Measurements from ENCODE around the gene MACROD2.

The MACROD2 gene

DNA sequence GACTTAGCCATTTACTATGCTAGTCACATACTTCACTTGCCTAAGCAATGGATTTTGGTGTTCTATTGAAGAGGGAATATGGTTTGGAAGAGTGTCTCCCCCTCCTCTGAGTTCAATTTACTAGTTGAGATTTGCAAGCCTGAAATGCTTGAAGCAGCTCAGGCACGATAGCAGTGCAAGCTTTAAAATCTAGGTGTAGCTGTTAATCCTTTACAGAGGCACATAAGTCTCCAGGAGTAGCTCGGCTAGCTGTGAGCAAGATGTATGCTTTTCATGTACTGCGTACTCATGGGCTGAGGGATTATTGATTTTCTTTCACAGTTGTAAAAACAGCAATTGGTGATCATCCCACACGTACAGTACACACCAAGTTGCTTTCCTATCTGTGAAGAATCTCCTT, 341.4 kb downstream of the MACROD2 start:
- no peak for DNase-seq (ENCODE audit: low read depth)

DNA sequence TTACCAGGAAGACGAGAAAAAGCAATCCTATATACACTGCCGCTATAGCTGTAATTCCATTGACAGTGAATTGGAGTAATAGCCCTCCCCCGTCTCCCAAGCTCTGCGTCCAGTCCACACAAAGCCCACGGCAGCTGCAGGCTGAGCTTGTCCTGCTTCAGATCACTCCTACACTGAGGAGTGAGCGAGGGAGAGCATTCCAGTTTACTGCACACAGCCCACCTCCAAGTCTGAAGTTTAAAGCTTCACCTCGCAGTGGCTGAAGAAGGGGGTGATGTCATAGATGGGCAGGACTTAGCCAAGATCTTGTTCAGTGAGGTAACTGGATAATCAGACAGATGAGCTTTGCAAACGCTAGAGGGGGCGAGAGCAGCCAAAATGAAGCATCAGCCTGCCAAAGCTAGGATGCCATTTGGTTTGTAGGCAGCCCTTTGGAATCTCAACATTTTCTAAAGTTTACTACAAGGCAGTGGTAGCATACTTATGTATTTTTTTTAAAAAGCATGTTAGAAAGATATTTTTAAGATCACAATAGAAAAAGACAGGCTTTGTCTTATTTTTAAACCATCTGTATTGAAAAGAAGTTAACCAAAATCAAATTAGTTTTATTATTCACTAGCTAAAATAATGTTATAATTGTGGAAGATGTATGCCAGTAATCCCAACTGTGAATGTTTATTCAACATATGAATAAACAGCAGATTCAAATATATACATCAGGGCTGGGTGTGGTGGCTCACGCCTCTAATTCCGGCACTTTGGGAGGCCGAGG, 342.3 kb downstream of the MACROD2 start, which contains the start of gene FLRT3:
TSS of gene FLRT3 (minus strand) at position 213 of the 772 bp plus-strand sequence. CDS start 10,106 bp downstream, outside the sequence.
- no peak for DNase-seq (ENCODE audit: low read depth)

DNA sequence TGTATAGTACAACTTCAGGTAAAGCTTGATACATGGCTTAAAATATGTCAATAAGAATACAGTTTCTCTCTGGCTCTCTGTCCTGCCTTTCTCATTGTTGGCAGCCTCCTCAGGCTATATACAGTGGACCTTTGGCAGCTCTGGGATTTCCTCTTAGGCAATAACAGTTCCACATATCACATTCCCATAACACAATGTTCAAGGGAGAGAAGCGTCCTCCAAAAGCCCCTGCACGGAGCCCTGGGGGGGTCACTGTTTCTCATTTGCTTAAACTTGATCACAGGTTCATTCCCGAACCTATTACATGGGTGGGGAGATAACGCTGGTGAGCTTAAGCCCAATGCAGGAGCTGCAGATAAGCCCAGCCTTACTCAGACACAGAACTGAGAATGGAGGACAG, 346.5 kb downstream of the MACROD2 start:
- no peak for DNase-seq (ENCODE audit: low read depth)

DNA sequence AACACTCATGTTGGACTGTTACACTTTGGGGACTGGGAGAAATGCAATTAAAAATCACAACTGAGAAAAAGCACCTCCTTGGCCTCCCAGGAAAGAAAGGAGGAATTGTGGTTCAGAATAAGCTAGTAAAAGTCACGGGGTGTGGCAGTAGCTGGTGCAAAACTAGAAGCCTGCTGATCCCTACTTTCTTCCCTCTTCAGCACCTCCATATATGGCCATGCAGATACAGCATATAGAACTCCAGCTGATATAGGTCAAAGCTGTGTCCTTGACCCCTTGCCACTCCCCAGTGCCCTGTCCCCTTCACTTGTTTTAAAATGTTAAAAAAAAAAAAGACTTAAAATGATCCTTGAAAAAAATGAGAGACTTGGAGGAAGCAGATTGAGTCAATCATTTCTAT, 347.6 kb downstream of the MACROD2 start:
- no peak for DNase-seq (ENCODE audit: low read depth)

DNA sequence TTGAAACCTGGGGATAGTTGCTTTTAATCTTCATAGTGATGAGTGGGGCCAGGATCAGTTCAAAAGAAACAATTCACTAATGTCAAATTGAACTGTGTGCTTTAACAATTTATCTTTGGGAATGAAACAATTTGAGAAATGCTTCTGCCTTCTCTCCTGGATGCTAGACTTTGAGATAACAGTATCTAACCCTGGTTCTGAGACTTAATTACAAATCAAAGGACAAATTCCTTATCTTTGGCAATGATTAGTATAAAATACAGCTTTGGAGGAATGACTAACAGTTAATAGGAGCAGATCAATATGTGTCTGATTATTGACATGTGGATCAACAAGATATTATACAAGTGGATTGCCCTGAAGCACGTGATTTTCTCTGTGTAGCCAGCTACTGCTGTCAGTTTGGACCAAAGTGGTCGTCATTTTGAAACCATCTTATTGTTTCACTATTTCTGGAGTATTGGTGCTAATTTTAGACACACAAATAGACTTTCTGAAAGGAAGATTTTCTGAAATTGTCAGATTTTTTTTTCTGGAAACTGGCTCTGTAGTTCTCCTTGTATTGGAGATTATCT, 348.3 kb downstream of the MACROD2 start:
- no peak for DNase-seq (ENCODE audit: low read depth)

DNA sequence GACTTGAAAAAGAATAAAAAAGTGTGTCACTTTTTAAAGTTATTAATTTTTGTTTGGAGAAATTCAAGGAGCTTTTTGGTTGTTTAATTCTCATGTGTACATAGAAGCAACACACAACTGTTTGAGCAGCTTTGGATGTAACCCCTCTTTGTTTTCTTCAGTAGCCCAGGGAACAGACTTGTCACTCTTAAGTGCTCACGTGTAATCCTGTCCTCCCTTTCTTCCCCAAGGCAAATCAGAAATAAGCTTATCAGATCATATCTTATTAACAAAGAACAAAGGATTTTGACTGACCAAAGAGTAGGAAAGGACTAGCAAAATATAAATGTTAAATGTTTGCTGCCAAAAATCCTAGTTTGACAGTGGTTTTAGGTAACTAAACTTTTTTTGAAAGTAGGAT, 349.4 kb downstream of the MACROD2 start:
- no peak for DNase-seq (ENCODE audit: low read depth)

DNA sequence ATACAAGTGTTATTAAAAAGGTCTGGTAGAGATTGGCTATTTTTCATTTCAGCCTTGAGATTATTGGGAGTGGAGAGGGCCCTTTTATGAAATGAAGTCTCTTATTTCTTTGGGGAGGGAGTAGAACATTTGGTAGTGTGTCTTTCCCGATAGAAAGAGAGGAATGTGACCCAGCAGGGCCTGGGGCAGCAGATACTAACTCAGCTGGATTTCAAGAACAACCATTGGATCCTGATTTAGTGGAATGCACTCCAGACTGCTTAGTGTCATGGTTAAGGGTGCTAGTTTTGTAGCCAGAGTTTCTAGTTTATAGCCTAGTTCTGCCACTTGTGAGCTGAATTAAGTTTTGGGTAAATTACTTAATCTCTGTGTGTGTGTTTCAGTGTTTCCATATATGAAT, 360.5 kb downstream of the MACROD2 start:
- no peak for DNase-seq (ENCODE audit: low read depth)

DNA sequence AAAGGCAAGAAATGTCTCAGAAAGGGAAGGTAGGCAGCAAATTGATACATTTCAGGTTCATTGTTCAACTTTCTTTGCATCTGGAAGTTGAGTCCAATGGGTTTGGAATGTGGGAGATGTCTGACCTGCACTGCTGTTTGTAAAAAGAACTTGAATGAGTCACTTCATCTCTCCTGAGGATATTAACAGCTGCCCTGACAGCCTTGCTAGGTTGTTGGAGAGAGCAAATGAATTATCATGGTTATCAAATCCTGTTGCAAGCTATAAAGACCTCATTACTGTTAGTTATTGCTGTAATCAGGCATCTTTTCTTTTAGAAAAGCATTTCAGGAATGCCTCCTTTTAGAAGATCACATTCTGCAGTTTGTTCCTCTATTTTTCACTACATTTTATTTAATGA, 365.1 kb downstream of the MACROD2 start:
- no peak for DNase-seq (ENCODE audit: low read depth)

DNA sequence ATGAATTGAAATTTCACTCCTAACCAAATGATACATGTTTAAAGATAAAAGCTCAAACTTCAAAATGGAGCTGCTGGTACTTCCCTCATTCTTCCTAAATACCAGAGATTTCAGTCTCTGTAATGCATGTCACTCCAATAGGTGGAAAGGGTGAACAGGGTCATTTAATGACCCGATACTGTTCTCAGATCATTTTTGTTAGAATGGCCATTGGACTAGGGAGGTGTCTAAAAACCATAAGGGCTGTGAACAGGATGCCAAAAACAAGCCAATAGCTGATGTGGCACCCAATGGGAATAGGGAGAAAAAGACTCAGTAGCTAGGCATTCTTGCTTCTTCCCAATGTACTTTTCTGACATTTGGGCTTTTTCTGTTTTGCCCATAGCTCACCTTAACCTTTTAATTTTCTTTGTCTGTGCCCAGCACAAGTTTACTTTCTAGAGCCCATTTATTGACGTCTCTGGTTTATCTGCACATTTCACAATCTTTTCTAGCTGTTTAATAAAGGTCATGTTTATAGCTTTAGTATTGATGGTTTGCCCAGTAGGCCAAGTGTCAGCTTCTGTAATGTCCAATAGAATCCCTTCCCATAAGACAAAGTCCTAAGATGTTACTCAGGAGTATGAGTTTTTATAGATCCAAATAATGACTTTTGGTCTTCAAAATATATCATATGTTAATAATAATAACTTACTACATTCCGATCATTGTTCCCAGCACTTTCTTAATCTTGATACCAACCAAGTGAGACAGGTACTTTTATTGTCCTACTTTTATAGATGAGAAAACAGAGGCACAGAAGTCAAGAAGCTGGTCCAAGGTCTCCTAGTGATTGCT, 366.4 kb downstream of the MACROD2 start:
- DNase-seq (ENCODE audit: low read depth), result no peak

DNA sequence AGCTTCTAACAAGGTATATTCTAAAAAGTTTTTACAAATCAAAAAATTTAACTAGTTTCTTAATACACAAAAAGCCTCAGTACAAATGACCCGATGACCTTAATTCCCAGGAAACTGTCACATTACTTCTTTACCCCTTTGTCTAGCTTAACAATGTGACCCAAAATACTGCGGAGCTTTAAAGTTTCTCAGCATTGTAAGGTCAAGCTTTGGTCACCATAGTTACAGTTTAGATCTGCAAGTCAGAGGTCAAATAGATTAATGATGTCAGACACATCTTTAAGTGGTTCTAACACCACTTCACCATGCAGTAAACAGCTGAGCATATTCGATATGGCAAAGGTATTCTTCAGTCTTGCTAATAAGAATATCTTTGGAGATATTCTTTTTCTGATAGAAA, 378.9 kb downstream of the MACROD2 start:
- DNase-seq (ENCODE audit: low read depth), result no peak

DNA sequence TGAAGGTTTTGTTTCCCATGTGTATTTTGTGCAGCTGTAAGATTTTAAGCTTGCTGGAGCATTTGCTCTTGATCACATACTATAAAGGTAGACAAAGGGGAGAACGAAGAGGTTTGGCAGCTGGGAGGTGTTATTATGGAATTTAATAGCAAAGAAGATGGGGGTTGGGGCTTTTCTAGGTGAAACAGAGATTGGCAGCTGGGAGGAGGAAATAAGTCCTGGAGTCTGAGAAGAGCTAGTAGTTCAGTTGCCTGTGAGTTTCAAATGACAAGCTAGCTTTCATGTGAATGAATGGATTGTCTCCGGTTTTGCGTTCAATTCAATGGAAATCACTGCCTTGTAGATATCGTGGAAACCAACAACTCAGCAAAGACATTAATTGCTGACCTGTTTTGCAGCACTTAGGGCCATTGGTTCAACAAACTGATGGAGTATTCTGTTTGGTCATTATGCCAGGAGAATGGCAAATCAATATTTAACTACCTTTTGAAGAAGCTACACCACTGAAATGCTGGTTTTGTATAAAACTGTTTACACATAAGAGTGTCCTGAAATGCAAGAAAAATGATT, 380.2 kb downstream of the MACROD2 start:
- DNase-seq (ENCODE audit: low read depth), result no peak

DNA sequence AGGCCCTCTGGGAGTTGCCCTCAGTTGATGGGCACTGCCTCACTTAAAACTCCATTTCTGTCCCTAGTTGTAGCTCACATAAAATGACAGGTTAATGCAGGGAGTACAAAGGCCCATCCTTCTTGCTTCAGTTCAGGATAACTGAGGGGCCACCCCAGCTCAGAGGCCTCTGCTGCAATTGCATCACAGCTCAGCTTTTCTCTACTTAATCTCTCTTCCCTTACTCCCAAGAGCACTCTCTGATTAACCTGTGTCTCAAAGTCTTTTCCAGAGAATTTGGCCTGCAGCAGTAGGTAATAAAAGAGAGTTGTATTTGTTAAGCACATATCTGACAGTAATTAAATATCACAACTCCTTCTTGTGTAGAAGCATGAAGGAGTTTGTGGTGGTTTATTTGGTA, 383.0 kb downstream of the MACROD2 start:
- DNase-seq (ENCODE audit: low read depth), result no peak

DNA sequence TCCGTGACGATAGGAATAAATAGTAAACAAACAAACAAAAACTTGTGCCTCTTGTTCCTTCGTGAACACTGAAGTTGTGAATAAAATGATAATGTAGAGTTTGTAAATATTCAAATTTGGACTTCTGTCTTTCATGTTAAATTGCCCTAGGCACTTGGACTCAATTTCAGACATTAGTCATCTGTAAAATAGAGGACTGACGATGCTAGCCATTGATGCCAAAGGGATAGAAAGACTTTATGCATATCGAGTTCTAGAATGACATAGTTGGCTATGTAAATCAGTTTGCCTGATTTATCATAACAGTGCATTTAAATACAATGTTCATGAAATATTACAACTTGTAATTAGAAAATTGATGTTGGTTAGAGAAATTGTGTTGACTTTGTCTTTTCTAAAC, 388.0 kb downstream of the MACROD2 start:
- no peak for DNase-seq (ENCODE audit: low read depth)

DNA sequence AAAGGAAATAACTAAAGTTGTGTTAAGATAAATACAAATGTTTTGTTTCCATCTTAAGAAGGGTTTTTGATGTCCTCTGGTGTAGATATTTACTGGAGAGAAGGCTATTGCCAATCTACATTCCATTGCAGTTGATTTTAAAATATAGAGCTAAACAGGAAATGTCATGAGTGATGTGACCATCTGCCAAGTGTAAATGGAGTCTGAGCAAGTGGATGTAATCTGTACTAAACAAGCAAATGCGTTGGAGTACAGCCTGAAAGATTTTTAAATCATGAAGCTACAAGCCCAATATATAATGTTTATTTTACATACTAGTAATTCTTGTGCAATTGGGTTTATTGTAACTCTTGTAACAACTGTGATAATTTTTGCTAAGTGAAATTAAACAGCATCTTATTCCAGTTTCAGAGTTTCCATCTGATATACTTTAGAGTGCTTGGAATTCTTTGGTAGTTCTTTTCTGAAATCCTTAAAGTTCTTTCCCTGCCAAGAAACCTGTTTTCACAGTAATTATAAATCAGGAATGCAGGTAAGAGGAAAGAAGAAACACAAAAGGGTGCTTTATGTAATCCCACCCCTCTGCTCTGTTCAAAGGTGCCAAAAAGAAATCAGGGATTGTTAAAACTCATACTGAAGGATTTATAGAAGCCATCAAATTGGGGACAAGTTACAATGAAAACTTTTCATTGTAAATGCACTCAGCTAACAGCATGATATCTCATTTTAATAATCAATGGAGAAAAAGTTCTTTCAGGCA, 389.3 kb downstream of the MACROD2 start:
- no peak for DNase-seq (ENCODE audit: low read depth)

DNA sequence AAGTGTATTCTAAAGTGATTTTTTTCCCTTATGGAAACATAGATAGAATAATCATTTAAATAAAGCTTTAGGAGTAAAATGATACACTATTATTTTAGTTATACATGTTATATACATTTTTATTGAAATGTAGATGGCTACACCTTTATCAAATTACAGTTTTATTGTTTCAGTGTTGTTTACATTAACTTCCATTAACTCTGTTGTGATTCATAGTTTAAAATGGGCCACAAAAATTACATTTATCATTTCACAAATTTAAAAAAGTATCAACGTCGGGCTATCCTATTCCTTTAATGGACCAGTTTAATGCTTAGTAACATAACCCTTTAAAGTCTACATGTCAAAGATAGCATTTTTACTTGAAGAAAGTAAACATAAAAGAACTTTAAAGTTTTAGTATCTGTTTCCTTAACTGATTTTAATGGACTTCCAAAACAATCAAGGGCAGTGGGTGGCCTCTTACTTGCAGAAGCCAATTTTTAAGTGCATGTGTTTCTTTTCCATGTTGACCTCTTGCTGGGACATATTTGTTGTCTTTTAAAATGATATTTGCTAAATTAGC, 389.9 kb downstream of the MACROD2 start:
- DNase-seq (ENCODE audit: low read depth), result no peak

DNA sequence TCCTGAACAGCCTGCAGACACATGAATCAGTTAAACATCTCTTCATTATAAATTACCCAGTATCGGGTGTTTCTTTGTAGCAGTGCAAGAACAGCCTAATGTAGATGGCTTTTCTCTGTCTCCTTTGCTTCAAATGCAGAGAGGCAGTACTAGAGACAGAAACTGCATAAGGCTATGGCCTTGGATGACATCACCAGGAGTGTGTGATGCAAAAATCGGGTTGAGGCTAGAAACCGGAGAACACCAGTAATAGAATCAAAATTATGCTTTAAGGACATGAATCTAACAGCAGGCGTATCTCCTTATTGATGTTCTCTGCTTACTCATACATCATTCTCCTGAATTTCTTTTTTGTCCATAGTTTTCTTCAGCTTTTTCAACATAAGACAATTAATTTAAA, 391.4 kb downstream of the MACROD2 start:
- no peak for DNase-seq (ENCODE audit: low read depth)

DNA sequence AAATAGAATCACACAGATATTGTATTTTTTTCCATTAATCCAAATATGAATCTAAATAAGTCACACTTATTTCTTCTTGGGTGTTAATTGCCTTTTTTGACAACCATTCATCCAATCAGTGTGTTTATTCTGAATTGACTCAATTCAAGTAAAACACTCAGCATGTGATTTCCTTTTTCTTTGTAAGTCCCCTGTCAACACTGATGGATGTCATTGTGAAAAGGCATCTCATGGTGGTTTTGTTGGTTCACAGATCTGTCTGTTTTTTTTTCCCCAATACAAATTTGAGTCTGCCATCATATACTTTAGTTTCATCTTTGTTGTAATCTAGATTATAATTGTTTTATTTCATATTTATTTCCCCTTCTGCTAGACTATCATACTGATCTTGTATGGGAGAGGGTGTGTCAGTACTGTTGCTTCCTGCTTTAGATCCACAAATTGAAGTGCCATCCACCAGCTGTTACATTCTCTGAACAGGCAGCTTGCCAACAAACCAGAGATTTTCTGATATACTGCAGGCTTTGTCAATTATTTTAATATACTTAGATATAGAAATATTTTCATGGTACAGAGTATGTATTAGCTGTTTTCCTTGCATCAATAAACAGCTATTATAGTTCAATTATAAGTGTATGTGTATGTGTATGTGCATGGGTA, 406.3 kb downstream of the MACROD2 start:
- no peak for DNase-seq (ENCODE audit: low read depth)

DNA sequence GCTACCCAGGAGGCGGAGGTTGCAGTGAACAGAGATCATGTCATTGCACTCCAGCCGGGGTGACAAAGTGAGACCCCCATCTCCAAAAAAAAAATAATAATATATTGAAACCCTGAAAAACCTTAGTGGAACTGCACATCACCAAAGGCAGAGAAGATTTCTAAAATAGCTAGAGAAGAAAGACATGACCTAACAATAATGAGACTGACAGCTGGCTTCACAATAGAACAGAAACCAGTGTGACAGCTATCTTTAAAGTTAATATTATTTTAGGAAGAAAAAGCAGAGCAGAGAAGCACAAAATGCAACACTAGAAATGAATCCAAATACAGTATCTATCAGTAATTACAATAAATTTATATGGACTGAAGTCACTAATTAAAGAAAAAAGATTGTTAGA, 409.2 kb downstream of the MACROD2 start:
- DNase-seq (ENCODE audit: low read depth), result no peak

DNA sequence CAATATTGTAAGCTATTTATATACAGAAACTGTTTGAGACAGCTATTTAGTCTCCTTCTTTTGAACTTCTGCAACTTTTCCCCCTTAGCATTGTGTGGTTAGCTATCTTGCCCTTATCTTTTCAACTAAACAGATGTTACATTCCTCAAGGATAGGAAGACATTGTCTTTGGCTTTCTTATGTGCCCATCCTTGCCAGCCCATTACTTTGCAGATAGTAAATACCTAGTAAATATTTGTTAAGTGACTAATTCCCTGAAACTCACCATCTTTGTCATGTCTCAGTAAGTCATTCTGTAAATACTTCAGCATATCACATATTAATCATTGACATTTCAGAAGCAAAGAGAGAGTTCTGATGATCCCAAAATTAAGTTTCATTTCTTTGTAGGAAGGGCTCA, 411.2 kb downstream of the MACROD2 start:
- DNase-seq (ENCODE audit: low read depth), result no peak

DNA sequence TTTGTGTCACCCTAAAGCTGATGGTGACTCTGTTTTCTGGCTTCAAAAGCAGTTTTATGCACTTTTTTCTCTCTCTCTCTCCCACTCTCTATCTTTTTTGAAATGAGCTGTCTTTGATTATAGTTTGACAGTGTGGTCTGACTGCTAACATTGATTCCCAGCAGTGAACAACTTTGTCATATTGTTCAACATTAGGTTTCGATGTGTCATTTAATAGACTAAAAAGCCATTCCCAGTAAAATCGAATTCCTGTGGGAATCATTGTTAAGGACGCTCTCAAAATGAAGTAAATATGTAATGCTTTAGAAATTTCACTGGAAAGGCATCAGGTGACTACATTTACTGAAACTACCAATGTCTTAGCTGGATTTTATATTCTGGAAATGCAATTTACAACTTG, 412.0 kb downstream of the MACROD2 start:
- DNase-seq (ENCODE audit: low read depth), result no peak
